K562 (cell line): Measurements from ENCODE around the gene ST7. TPM values are rescaled to one million over a fixed set of nuclear protein-coding genes. Genes with fewer than 3 reads are reported as not detected.

ENCODE experiments used
- ARID1B ChIP-seq: fragments of 450-650 bp; IDR thresholded peaks from 2 replicates; pipeline ENCODE4 v1.6.1; 2016; ENCODE audit warnings: antibody characterized with exemption, mild to moderate bottlenecking, inconsistent platforms
- L3MBTL2 ChIP-seq: fragments of 450-650 bp; IDR thresholded peaks from 2 replicates; pipeline ENCODE4 v1.6.1; 2016; ENCODE audit warnings: mild to moderate bottlenecking, moderate library complexity
- PML ChIP-seq: IDR thresholded peaks from 2 replicates; pipeline ENCODE4 v1.6.1; 2012; ENCODE audit warnings: low read length, inconsistent platforms
- PTTG1 ChIP-seq: fragments of 450-650 bp; IDR thresholded peaks from 2 replicates; pipeline ENCODE4 v1.6.1; 2016; ENCODE audit warnings: low read depth, mild to moderate bottlenecking, missing genetic modification characterization, missing compliant biosample characterization
- THAP7 ChIP-seq: fragments of 250-450 bp; sonication (Bioruptor Pico); IDR thresholded peaks from 2 replicates; pipeline ENCODE4 v1.5.0; 2021
- ZNF140 ChIP-seq: fragments of 250-450 bp; sonication (Bioruptor Pico); IDR thresholded peaks from 2 replicates; pipeline ENCODE4 v1.8.0; 2021; ENCODE audit warnings: moderate library complexity, mild to moderate bottlenecking, inconsistent platforms
- ZNF444 ChIP-seq: fragments of 250-450 bp; sonication (Bioruptor Pico); IDR thresholded peaks from 2 replicates; pipeline ENCODE4 v1.4.0; 2020; ENCODE audit warnings: mild to moderate bottlenecking, moderate library complexity
- polyA plus RNA-seq, 8 experiments: library from polyadenylated mRNA; depleted of rRNA in 4 of 8; stranded (reverse) in 5 of 8; unstranded in 3 of 8; fragments of >200 nt; fragmentation: Nextera tagmentation in 2 of 8; fragmentation: Illumina TruSeq in 1 of 8; extraction: Ambion mirVana in 2 of 8; extraction: Trizol in 1 of 8; gene quantifications; 2 replicates each; pipeline versions ENCODE4 v1.2.1 to v1.2.3, GENCODE V29; 2011 to 2014; ENCODE audit warnings: inconsistent platforms in 1 of 8, missing spikeins in 1 of 8
- total RNA-seq, 7 experiments: library from RNA; depleted of rRNA in 6 of 7; stranded (reverse); fragments of >200 nt in 6 of 7; fragmentation: Illumina TruSeq in 2 of 7; extraction: Trizol in 2 of 7; gene quantifications; 2 replicates each; pipeline versions ENCODE4 v1.2.1 to v1.2.3, GENCODE V29; 2011 to 2021; ENCODE audit warnings: low replicate concordance in 1 of 7
- TF ChIP-seq, protein P1 (sequence below): fragments of 450-650 bp; IDR thresholded peaks from 2 replicates; pipeline ENCODE4 v1.6.1; 2016; ENCODE audit warnings: mild to moderate bottlenecking, moderate library complexity
- TF ChIP-seq, protein P2 (sequence below), 3 experiments: fragments of 200-800 bp in 1 of 3; sonication (Bioruptor generic) in 1 of 3; sonication (generic) in 1 of 3; formaldehyde crosslinking in 1 of 3; IDR thresholded peaks; 2 replicates each; pipeline versions ENCODE4 v1.6.1 to v1.8.0; 2016 to 2022; ENCODE audit warnings: mild to moderate bottlenecking in 2 of 3, missing compliant biosample characterization in 2 of 3, missing genetic modification characterization in 2 of 3, missing genetic modification reagents in 1 of 3
- TF ChIP-seq, protein P3 (sequence below), 3 experiments: IDR thresholded peaks in 2 of 3; conservative IDR thresholded peaks in 1 of 3; 2 replicates each; pipeline ENCODE4 v1.5.1; 2011 to 2012; ENCODE audit warnings: low read length in 3 of 3, mild to moderate bottlenecking in 3 of 3, control low read depth in 2 of 3, improper control_type of control experiment in 1 of 3, inconsistent platforms in 1 of 3, low read depth in 1 of 3, mixed read lengths in 1 of 3, moderate library complexity in 1 of 3; ENCODE audit not compliant: insufficient read depth in 2 of 3

ST7 gene
- total and polyA plus RNA-seq, 9 of the 15 experiments (the other 6 are each of a cell fraction or from before 2014, with no cell fraction given) = 23.9 to 56.3 (median 36.9) TPM

GRCh38 chr7:117014099-117014656 lies 60.9 kb downstream of the ST7 start (continued):
- TF ChIP-seq, protein P1, sequence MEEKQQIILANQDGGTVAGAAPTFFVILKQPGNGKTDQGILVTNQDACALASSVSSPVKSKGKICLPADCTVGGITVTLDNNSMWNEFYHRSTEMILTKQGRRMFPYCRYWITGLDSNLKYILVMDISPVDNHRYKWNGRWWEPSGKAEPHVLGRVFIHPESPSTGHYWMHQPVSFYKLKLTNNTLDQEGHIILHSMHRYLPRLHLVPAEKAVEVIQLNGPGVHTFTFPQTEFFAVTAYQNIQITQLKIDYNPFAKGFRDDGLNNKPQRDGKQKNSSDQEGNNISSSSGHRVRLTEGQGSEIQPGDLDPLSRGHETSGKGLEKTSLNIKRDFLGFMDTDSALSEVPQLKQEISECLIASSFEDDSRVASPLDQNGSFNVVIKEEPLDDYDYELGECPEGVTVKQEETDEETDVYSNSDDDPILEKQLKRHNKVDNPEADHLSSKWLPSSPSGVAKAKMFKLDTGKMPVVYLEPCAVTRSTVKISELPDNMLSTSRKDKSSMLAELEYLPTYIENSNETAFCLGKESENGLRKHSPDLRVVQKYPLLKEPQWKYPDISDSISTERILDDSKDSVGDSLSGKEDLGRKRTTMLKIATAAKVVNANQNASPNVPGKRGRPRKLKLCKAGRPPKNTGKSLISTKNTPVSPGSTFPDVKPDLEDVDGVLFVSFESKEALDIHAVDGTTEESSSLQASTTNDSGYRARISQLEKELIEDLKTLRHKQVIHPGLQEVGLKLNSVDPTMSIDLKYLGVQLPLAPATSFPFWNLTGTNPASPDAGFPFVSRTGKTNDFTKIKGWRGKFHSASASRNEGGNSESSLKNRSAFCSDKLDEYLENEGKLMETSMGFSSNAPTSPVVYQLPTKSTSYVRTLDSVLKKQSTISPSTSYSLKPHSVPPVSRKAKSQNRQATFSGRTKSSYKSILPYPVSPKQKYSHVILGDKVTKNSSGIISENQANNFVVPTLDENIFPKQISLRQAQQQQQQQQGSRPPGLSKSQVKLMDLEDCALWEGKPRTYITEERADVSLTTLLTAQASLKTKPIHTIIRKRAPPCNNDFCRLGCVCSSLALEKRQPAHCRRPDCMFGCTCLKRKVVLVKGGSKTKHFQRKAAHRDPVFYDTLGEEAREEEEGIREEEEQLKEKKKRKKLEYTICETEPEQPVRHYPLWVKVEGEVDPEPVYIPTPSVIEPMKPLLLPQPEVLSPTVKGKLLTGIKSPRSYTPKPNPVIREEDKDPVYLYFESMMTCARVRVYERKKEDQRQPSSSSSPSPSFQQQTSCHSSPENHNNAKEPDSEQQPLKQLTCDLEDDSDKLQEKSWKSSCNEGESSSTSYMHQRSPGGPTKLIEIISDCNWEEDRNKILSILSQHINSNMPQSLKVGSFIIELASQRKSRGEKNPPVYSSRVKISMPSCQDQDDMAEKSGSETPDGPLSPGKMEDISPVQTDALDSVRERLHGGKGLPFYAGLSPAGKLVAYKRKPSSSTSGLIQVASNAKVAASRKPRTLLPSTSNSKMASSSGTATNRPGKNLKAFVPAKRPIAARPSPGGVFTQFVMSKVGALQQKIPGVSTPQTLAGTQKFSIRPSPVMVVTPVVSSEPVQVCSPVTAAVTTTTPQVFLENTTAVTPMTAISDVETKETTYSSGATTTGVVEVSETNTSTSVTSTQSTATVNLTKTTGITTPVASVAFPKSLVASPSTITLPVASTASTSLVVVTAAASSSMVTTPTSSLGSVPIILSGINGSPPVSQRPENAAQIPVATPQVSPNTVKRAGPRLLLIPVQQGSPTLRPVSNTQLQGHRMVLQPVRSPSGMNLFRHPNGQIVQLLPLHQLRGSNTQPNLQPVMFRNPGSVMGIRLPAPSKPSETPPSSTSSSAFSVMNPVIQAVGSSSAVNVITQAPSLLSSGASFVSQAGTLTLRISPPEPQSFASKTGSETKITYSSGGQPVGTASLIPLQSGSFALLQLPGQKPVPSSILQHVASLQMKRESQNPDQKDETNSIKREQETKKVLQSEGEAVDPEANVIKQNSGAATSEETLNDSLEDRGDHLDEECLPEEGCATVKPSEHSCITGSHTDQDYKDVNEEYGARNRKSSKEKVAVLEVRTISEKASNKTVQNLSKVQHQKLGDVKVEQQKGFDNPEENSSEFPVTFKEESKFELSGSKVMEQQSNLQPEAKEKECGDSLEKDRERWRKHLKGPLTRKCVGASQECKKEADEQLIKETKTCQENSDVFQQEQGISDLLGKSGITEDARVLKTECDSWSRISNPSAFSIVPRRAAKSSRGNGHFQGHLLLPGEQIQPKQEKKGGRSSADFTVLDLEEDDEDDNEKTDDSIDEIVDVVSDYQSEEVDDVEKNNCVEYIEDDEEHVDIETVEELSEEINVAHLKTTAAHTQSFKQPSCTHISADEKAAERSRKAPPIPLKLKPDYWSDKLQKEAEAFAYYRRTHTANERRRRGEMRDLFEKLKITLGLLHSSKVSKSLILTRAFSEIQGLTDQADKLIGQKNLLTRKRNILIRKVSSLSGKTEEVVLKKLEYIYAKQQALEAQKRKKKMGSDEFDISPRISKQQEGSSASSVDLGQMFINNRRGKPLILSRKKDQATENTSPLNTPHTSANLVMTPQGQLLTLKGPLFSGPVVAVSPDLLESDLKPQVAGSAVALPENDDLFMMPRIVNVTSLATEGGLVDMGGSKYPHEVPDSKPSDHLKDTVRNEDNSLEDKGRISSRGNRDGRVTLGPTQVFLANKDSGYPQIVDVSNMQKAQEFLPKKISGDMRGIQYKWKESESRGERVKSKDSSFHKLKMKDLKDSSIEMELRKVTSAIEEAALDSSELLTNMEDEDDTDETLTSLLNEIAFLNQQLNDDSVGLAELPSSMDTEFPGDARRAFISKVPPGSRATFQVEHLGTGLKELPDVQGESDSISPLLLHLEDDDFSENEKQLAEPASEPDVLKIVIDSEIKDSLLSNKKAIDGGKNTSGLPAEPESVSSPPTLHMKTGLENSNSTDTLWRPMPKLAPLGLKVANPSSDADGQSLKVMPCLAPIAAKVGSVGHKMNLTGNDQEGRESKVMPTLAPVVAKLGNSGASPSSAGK = peak; percentile 24; the same call in 1 of the 2 replicates
- TF ChIP-seq PML = 0 out of 2 replicates have a peak, but pooled peaks have one; percentile 10
- peak; percentile 54; the same call in 1 of the 2 replicates for TF ChIP-seq L3MBTL2
- TF ChIP-seq PTTG1 (tag) = peak; percentile 52; the same call in 1 of the 2 replicates
- 0 out of 2 replicates have a peak, but pooled peaks have one; percentile 68 for TF ChIP-seq ARID1B
- TF ChIP-seq, protein P2, sequence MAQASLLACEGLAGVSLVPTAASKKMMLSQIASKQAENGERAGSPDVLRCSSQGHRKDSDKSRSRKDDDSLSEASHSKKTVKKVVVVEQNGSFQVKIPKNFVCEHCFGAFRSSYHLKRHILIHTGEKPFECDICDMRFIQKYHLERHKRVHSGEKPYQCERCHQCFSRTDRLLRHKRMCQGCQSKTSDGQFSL (CRISPR knock-in tag; IDR thresholded peaks at IDR 0.05) = no peak
- TF ChIP-seq, protein P2 (tag; IDR thresholded peaks at IDR 0.05) = 0 out of 4 replicates have a peak, but pooled peaks of 1 of the 2 experiments have one; percentile 59
- TF ChIP-seq THAP7 (CRISPR knock-in tag) = no peak
- TF ChIP-seq ZNF444 (CRISPR knock-in tag) = no peak
- TF ChIP-seq ZNF140 (CRISPR knock-in tag) = no peak
- TF ChIP-seq, protein P3, sequence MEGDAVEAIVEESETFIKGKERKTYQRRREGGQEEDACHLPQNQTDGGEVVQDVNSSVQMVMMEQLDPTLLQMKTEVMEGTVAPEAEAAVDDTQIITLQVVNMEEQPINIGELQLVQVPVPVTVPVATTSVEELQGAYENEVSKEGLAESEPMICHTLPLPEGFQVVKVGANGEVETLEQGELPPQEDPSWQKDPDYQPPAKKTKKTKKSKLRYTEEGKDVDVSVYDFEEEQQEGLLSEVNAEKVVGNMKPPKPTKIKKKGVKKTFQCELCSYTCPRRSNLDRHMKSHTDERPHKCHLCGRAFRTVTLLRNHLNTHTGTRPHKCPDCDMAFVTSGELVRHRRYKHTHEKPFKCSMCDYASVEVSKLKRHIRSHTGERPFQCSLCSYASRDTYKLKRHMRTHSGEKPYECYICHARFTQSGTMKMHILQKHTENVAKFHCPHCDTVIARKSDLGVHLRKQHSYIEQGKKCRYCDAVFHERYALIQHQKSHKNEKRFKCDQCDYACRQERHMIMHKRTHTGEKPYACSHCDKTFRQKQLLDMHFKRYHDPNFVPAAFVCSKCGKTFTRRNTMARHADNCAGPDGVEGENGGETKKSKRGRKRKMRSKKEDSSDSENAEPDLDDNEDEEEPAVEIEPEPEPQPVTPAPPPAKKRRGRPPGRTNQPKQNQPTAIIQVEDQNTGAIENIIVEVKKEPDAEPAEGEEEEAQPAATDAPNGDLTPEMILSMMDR (IDR thresholded peaks at IDR 0.05 in 2 of 3, conservative IDR thresholded peaks at IDR 0.05 in 1 of 3; ENCODE audit: insufficient read depth in 2 of 3, low read depth in 1 of 3, low read length in 3 of 3) = 0 out of 6 replicates have a peak, but pooled peaks of 1 of the 3 experiments have one; percentile 0
